NCI-H146 treated with DMSO at 0.1 percent for 48 hours (cell line): ENCODE results near the gene IMP3.
A peak's percentile ranks its signal among the peaks of the same experiment; 100 is the strongest.
"Not testable (repeated sequence)": the region's sequence is repeated elsewhere in the genome, so short reads cannot be mapped to it uniquely, and the experiment has no call there.

Experiments used
- DNase-seq: peaks from one replicate; lab custom pipeline; 2025; ENCODE audit not compliant: unreplicated experiment; lab: John Stamatoyannopoulos, UW

The IMP3 gene, protein sequence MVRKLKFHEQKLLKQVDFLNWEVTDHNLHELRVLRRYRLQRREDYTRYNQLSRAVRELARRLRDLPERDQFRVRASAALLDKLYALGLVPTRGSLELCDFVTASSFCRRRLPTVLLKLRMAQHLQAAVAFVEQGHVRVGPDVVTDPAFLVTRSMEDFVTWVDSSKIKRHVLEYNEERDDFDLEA

GRCh38 chr15:75639709-75640482, at the start of gene IMP3:
Gene IMP3, minus strand, starts transcription at chr15:75640224. Its CDS starts 56 bp downstream, at chr15:75640168.
- peak; percentile 86 for DNase-seq

GRCh38 chr15:75689429-75689828, 49.4 kb upstream of the IMP3 start:
- DNase-seq: not testable (repeated sequence)

DNA sequence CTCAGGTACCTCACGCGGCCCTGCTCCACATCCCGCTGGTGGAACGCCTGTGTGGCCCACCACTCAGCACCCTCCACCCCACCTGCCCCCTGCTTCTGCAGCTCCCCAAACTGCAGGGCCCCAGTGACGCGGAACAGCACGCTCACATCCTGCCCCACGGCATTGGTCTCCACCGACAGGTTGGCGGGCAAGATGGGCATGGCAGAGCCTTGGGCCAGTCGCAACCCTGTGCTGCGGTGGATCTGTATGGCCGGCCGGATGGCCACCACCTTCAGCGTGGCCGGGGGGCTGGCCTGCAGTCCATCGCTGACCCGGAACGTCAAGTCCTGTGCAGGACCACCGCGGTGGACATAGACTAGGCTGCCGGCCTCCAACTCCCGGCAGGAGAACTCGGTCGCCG, 48.8 kb upstream of the IMP3 start:
- no peak for DNase-seq

DNA sequence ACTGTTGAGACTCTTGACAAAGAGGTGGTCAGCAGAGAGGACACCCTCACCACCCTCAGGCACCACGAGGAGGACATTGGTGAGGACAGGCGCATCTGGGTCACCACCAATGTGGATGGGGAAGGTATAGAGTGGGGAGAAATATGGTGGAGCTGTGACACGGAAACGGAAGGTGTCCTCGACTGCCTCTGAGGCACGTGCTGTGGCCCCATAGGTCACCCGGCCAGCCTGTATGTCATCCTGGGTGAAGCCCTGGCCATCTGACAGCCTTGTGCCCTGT, 48.2 kb upstream of the IMP3 start:
- no peak for DNase-seq

- no peak for DNase-seq
These were observed 47.7 kb upstream of the IMP3 start for GRCh38 chr15:75687486-75688277.

DNA sequence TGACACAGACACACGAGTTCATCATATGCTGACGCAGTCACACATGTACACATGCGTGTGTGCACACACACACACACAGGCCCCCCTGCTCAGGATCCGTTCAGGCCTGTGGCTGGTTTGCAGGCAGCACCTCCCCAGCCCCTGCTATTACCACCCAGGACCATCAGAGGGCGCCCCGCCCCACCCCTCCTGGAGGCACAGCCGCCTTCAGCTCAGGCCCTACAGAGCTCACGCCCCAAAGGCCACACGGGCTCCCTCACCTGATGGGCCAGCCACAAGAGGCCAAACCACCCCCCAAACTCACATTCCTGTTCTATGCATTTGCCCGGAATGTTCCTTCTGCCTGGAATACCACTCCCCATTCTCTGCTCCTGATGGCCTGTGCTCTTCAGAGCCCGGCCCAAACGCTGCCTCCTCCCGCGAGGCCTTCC, 46.2 kb upstream of the IMP3 start:
- not testable (repeated sequence) for DNase-seq

- DNase-seq: no peak
These were observed 45.2 kb upstream of the IMP3 start for GRCh38 chr15:75685195-75685594.

- no peak for DNase-seq
These were observed 44.6 kb upstream of the IMP3 start for GRCh38 chr15:75684648-75685047.

DNA sequence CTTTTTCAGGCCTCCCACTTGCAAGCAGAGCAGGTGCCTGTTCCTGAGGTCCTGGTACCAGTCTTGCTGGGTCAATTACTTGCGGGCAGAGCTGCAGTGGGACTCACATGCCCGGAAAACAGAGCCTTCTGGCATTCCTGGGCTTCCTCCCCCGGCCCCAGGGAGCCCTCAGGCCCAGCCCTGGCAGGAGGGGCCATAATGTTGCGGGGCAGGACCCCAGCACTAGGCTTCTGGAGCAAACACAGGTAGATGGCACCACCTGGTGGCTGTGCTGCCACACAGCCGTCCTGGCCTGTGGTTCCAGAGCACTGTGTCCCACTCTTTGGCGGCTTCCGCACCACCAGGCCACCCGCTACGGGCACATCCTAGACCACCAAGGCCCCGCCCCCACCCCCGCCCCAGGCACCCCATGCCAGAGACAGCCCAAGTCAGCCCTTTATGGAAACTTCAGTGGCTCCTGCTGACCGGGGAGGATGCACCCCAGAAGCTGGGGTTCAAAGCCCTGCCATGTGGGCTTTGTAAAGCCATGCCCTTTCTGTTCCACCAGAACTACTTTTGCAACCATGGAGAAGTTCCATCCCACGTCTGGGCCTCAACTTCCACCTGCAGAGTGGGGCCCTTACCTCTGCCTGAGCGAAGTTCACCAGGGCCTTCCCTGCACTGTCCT, 43.8 kb upstream of the IMP3 start:
- DNase-seq: peak; percentile 2

DNA sequence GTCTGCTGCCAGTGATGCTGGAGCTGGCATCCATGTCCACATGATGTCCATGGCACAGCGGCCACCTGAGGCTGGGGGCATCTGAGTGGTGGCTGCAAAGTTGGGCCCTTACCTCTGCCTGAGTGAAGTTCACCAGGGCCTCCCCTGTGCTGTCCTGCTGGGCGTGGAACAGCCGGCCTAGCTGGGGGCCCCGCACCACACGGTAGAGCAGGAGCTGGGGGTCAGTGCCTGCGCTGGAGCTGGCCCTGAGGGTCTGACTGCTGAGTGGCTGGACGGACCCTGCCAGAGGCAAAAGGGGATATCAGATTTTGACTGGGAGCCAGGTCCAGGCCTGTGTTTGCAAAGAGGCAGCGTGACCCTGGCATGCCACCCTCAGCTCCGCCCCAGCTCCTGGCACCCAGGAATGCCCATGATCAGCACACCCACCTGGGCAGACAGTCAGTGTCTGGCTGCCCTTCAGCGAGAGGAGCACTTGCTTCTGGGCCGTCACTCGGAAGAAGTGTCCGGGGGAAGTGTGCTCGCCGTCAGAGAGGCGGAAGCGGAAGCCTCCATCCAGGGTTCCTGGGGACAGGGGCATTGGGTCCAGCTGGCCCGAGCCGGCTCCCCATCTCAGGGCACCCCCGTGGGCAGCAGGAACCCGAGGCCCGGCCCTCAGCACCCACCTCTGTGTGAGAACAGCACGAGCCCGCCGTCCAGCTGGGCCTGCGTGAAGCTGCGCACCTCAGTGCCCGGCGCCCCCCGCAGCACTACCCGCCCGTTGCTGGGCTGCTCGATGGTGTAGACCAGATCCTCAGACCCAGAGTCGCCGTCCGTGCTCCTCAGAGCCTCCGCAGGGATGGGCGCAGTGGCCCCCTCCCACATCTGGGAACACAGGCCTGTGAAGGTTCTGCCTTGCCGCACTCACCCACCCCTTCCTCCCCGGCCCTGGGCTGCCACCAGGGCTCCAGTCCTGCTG, 42.4 kb upstream of the IMP3 start:
- DNase-seq: no peak

GRCh38 chr15:75680007-75680789, 40.2 kb upstream of the IMP3 start:
- no peak for DNase-seq

- not testable (repeated sequence) for DNase-seq
These were observed 38.3 kb upstream of the IMP3 start for GRCh38 chr15:75678324-75678690.

GRCh38 chr15:75677465-75678323, 37.7 kb upstream of the IMP3 start:
- DNase-seq: no peak

DNA sequence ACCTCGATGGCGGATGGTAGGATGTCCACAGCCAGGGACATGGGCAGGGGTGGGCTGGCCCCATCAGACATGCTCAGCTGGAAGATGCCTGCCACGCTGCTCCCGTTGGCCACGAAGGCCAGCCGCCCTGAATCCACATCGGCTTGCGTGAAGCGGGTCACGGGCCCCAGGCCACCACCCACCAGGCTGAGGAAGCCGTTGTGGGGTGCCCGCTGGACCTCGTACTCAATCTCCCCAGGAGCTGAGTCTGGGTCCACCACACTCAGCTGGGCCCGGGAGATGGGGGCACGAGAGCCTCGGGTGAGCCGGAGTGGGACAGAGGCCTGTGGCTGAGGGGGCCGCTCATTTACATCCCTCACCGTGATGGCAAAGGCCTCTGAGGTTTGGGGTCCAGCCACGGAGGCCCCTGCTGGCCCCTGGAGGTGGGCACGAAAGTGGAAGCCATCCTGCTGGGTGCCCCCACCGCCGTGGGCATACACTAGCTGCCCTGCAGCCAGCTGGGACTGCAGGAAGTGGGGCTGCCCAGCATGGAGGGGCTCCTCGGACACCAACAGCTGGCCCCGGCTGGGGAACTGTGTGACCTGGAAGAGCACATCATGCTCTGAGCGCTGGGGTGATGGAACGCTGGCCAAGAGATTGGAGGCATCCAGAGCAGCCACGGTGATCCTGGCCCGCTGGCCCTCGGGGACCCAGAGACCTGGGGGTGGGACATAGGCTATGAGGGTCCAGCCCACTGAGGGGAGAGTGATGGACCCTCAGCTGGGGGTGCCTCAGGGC, 36.9 kb upstream of the IMP3 start:
- DNase-seq: no peak

GRCh38 chr15:75675579-75676404, 35.8 kb upstream of the IMP3 start:
- no peak for DNase-seq

- no peak for DNase-seq
These were observed 34.3 kb upstream of the IMP3 start for GRCh38 chr15:75674366-75674765.
